ENCODE results near the gene SEC14L6. TPM values are rescaled to one million over a fixed set of nuclear protein-coding genes. Genes with fewer than 3 reads are reported as not detected.

Gene SEC14L6
- total RNA-seq, 4 donors from 2014 or later, result 0.16 TPM; not detected in 3

DNA sequence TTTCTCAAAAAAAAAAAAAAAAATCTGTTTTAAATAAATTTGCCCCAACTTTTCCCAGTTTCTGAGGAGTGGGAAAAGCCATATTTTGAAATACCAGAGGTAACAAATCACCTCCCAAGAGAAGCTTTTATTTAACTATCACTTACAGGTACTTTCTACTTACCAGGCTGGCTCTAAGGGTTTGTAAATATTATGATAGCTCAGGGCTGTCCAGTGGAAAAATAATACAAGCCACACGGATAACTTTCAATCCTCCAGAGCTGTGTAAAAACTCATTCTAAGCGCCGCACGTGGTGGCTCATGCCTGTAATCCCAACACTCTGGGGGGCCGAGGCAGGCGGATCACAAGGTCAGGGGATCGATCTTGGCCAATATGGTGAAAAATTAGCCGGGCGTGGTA is 35.4 kb downstream of the SEC14L6 start:
- TF ChIP-seq, protein P1, sequence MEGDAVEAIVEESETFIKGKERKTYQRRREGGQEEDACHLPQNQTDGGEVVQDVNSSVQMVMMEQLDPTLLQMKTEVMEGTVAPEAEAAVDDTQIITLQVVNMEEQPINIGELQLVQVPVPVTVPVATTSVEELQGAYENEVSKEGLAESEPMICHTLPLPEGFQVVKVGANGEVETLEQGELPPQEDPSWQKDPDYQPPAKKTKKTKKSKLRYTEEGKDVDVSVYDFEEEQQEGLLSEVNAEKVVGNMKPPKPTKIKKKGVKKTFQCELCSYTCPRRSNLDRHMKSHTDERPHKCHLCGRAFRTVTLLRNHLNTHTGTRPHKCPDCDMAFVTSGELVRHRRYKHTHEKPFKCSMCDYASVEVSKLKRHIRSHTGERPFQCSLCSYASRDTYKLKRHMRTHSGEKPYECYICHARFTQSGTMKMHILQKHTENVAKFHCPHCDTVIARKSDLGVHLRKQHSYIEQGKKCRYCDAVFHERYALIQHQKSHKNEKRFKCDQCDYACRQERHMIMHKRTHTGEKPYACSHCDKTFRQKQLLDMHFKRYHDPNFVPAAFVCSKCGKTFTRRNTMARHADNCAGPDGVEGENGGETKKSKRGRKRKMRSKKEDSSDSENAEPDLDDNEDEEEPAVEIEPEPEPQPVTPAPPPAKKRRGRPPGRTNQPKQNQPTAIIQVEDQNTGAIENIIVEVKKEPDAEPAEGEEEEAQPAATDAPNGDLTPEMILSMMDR (IDR thresholded peaks at IDR 0.05; ENCODE audit: low read depth), result no peak

DNA sequence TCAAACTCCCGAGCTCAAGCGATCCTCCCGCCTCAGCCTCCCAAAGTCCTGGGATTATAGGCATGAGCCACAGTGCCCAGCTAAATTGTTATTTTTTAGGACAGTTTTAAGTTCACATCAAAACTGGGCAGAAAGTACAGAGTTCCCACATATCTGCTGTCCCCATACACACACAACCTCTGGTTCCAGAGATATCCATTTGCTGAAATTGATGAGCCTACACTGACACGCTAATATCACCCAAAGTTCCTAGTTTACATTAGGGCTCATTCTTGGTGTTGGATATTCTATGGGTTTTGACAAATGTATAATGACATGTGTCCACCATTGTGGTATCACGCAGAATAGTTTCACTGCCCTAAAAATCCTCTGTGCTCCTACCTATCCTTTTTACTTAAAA is 38.3 kb downstream of the SEC14L6 start:
- TF ChIP-seq, protein P1 (IDR thresholded peaks at IDR 0.05; ENCODE audit: low read depth), result no peak

DNA sequence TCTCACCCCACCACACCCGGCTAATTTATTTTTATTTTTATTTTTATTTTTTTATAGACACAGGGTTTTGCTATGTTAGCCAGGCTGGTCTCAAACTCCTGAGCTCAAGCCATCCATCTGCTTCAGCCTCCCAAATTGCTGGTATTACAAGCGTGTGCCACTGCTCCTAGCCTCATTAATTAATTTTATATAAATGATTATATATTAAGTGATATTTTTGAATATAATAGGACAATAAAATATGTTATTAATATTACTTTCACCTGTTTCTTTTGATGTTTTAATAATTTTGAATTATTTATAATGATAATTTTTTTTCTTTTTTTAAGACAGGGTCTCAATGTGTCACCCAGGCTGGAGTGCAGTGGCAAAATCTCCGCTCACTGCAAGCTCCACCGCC is 38.9 kb downstream of the SEC14L6 start:
- TF ChIP-seq, protein P1 (IDR thresholded peaks at IDR 0.05; ENCODE audit: low read depth), result no peak

DNA sequence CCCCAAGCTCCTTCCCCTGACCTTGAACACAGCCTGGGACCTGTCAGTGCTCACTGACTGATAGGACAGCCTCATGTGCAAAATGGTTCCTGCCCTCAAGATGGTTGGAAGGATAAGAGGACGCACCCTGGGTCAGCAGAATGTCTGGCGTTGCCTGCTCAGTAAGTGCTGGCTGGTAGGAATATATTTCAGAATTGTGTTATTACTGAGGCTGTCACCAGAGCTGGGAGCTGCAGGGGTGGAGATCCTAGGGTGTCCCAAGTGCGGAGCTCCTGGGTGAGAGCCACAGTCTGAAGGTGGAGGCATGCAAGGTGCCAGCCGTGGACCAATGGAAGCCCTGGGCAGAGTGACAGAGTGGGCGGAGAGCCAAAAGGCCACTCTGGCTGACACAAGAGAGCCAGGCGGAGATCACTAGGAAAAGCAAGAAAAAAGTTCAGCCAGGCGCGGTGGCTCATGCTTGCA is 40.0 kb downstream of the SEC14L6 start:
- TF ChIP-seq, protein P1 (IDR thresholded peaks at IDR 0.05; ENCODE audit: low read depth), result no peak

DNA sequence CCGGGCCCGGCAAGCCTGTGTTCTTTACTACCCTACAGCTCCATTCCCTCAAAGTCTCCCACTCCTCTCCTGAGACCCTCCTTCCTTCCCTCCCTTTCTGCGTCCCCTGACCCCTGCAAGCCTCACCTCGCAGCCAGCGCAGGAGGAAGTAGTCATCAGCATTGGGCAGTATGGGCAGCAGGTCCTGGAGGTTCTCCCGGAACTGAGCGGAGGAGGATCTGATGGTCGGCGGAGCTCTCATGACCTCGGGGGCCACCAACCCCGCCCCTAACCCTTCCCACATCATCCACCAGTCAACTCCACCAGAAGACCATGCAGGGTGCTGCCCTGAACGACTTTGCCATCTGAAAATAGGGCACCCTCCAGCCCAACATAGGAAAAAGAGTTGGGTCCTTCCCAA is 43.0 kb downstream of the SEC14L6 start:
- TF ChIP-seq, protein P1 (IDR thresholded peaks at IDR 0.05; ENCODE audit: low read depth), result no peak

DNA sequence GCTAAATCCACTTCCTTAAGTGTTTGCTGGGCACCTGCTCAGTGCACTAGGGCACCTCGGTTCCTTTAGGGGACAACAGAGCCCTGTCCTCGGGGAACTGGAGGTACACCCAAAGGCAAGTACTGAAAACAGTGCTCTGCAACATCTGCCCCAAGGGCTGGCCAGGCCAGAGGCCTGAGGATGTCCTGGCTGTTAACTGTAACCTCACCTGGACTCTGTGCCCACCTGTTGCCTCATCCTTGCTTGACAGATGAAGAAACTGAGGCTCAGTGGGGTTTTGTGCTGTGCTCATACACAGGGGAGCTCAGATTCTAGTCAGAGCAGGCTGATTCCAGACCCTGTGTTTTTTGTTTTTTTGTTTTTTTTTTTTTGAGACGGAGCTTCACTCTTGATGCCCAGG is 43.6 kb downstream of the SEC14L6 start:
- TF ChIP-seq, protein P1 (IDR thresholded peaks at IDR 0.05; ENCODE audit: low read depth), result no peak

DNA sequence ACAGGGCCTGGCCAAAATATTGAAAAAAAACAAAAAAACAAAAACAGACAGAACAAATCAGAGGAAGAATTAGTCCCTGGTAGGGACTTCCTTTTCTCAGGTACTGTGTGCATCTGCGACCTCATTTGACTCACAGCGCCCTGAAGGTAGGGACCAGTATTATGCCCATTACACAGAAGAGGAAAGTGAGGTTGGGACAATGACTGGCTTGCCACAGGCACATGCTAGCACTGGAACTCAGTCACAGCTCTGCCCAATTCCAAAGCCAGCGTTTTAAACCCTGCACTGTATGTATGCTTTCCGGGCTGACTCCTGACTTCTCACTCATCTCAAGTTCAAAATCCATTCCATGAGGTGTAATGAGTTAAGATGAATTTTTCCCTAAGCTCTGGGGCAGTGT is 44.4 kb downstream of the SEC14L6 start:
- TF ChIP-seq, protein P1 (IDR thresholded peaks at IDR 0.05; ENCODE audit: low read depth), result no peak

Data from subcutaneous adipose tissue (tissue), 4 donors.